ENCODE measurements around the gene B3GALT6. TPM values are rescaled to one million over a fixed set of nuclear protein-coding genes. Genes with fewer than 3 reads are reported as not detected.

Gene B3GALT6
- total RNA-seq, 1 experiment from 2014 or later: 46.4 TPM

GRCh38 chr1:1222575-1223225 is 9.3 kb upstream of the B3GALT6 start:
- DNase-seq (ENCODE audit: low read depth, low spot score): no peak
- ATAC-seq: no peak
- H3K4me1 ChIP-seq (ENCODE audit: control insufficient read depth, insufficient read depth, low read length): no peaks in the 10 kb centered on the region
- H3K9me3 ChIP-seq (ENCODE audit: control insufficient read depth, insufficient read depth, low read depth, low read length): no peaks in the 10 kb centered on the region
- H3K27me3 ChIP-seq (ENCODE audit: control insufficient read depth, insufficient read depth, low read length): no peaks in the 10 kb centered on the region
- ChIA-PET CTCF (no interaction called here), POLR2A (no interaction called here)
- TF ChIP-seq, protein P1, sequence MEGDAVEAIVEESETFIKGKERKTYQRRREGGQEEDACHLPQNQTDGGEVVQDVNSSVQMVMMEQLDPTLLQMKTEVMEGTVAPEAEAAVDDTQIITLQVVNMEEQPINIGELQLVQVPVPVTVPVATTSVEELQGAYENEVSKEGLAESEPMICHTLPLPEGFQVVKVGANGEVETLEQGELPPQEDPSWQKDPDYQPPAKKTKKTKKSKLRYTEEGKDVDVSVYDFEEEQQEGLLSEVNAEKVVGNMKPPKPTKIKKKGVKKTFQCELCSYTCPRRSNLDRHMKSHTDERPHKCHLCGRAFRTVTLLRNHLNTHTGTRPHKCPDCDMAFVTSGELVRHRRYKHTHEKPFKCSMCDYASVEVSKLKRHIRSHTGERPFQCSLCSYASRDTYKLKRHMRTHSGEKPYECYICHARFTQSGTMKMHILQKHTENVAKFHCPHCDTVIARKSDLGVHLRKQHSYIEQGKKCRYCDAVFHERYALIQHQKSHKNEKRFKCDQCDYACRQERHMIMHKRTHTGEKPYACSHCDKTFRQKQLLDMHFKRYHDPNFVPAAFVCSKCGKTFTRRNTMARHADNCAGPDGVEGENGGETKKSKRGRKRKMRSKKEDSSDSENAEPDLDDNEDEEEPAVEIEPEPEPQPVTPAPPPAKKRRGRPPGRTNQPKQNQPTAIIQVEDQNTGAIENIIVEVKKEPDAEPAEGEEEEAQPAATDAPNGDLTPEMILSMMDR (IDR thresholded peaks at IDR 0.05): no peak
- no peak for TF ChIP-seq TCF7L2 (IDR thresholded peaks at IDR 0.05; ENCODE audit: low read depth, low read length)
- TF ChIP-seq, protein P2, sequence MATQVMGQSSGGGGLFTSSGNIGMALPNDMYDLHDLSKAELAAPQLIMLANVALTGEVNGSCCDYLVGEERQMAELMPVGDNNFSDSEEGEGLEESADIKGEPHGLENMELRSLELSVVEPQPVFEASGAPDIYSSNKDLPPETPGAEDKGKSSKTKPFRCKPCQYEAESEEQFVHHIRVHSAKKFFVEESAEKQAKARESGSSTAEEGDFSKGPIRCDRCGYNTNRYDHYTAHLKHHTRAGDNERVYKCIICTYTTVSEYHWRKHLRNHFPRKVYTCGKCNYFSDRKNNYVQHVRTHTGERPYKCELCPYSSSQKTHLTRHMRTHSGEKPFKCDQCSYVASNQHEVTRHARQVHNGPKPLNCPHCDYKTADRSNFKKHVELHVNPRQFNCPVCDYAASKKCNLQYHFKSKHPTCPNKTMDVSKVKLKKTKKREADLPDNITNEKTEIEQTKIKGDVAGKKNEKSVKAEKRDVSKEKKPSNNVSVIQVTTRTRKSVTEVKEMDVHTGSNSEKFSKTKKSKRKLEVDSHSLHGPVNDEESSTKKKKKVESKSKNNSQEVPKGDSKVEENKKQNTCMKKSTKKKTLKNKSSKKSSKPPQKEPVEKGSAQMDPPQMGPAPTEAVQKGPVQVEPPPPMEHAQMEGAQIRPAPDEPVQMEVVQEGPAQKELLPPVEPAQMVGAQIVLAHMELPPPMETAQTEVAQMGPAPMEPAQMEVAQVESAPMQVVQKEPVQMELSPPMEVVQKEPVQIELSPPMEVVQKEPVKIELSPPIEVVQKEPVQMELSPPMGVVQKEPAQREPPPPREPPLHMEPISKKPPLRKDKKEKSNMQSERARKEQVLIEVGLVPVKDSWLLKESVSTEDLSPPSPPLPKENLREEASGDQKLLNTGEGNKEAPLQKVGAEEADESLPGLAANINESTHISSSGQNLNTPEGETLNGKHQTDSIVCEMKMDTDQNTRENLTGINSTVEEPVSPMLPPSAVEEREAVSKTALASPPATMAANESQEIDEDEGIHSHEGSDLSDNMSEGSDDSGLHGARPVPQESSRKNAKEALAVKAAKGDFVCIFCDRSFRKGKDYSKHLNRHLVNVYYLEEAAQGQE (IDR thresholded peaks at IDR 0.05; ENCODE audit: insufficient read depth in 1 of 2, low read depth in 2 of 2, low read length in 1 of 2): no peak
- TF ChIP-seq SIN3A (IDR thresholded peaks at IDR 0.05; ENCODE audit: borderline replicate concordance, insufficient read depth, low read depth, low read length): no peak
- TF ChIP-seq POLR2AphosphoS5 (IDR thresholded peaks at IDR 0.05; ENCODE audit: low read depth, low read length): no peak
- in situ Hi-C loops (cut with HindIII; ENCODE audit: low pct_unique_long_range_greater_than_20kb, low sequenced_read_pairs): no loop called here
- intact Hi-C loops (cut with micrococcal nuclease; ENCODE audit: unreplicated experiment): no loop called here
- H3K27ac ChIP-seq (ENCODE audit: low read length): no peak overlapping the region
- H3K4me3 ChIP-seq (ENCODE audit: low read depth in 2 of 2, low read length in 2 of 2): no peak overlapping the region
- H3K36me3 ChIP-seq (ENCODE audit: control insufficient read depth, insufficient read depth, low read length): peaks cover 2% of the 10 kb centered on the region; the same call in 1 of the 2 replicates
- TSS peak; percentile 32 for BruUV-seq (replicated peaks)

- no peaks in the 10 kb centered on the region for H3K4me1 ChIP-seq (ENCODE audit: control insufficient read depth, insufficient read depth, low read length)
- H3K4me3 ChIP-seq (ENCODE audit: low read depth in 2 of 2, low read length in 2 of 2): no peak overlapping the region
- H3K9me3 ChIP-seq (ENCODE audit: control insufficient read depth, insufficient read depth, low read depth, low read length): no peaks in the 10 kb centered on the region
- no TSS peak for BruUV-seq (replicated peaks)
- H3K27me3 ChIP-seq (ENCODE audit: control insufficient read depth, insufficient read depth, low read length): no peaks in the 10 kb centered on the region
- ChIA-PET CTCF (no interaction called here), POLR2A (no interaction called here)
- H3K36me3 ChIP-seq (ENCODE audit: control insufficient read depth, insufficient read depth, low read length): peaks cover under 1% of the 10 kb centered on the region; the same call in 1 of the 2 replicates
- in situ Hi-C loops (cut with HindIII; ENCODE audit: low pct_unique_long_range_greater_than_20kb, low sequenced_read_pairs): no loop called here
- no peak for DNase-seq (ENCODE audit: low read depth, low spot score)
- intact Hi-C loops (cut with micrococcal nuclease; ENCODE audit: unreplicated experiment): no loop called here
- ATAC-seq: no peak
- TF ChIP-seq, protein P1 (IDR thresholded peaks at IDR 0.05): no peak
- no peak for TF ChIP-seq TCF7L2 (IDR thresholded peaks at IDR 0.05; ENCODE audit: low read depth, low read length)
- TF ChIP-seq, protein P2 (IDR thresholded peaks at IDR 0.05; ENCODE audit: insufficient read depth in 1 of 2, low read depth in 2 of 2, low read length in 1 of 2): no peak
- no peak for TF ChIP-seq SIN3A (IDR thresholded peaks at IDR 0.05; ENCODE audit: borderline replicate concordance, insufficient read depth, low read depth, low read length)
- no peak for TF ChIP-seq POLR2AphosphoS5 (IDR thresholded peaks at IDR 0.05; ENCODE audit: low read depth, low read length)
- no peak overlapping the region for H3K27ac ChIP-seq (ENCODE audit: low read length)
Observed at GRCh38 chr1:1223321-1223720, 8.7 kb upstream of the B3GALT6 start.

Data from Panc1 (cell line).